Sigmoid colon (tissue), 7 donors: ENCODE measurements around the gene OPA3. TPM values are rescaled to one million over a fixed set of nuclear protein-coding genes. Genes with fewer than 3 reads are reported as not detected.

Source experiments
- DNase-seq: peaks from one replicate; pipeline ENCODE4 v3.0.0-alpha.2; 2019
- H3K27ac ChIP-seq, 4 donors: fragments of 200-600 bp; sonication (generic); one replicate each; pipeline ENCODE4 v1.5.1; 2016 to 2019; ENCODE audit warnings: mild to moderate bottlenecking in 1 of 4
- H3K27me3 ChIP-seq, 3 donors: fragments of 200-600 bp; sonication (generic); one replicate each; pipeline ENCODE4 v1.5.1; 2019; ENCODE audit warnings: mild to moderate bottlenecking in 1 of 3
- H3K36me3 ChIP-seq, 4 donors: fragments of 200-600 bp; sonication (generic); one replicate each; pipeline ENCODE4 v1.5.1; 2016 to 2019
- H3K4me1 ChIP-seq, 4 donors: fragments of 200-600 bp; sonication (generic); one replicate each; pipeline ENCODE4 v1.5.1; 2017 to 2019
- H3K4me3 ChIP-seq, 4 donors: fragments of 200-600 bp; sonication (generic); one replicate each; pipeline ENCODE4 v1.5.1; 2017 to 2019; ENCODE audit warnings: mild to moderate bottlenecking in 2 of 4, moderate library complexity in 1 of 4
- H3K9me3 ChIP-seq, 4 donors: fragments of 200-600 bp in 3 of 4; sonication (generic) in 3 of 4; one replicate each; pipeline versions ENCODE4 v1.5.1 to v1.6.1; 2013 to 2019
- CTCF ChIP-seq, 4 experiments: fragments of 450-650 bp in 3 of 4; fragments of 200-600 bp in 1 of 4; IDR thresholded peaks; one replicate each; pipeline ENCODE4 v1.5.1; 2016 to 2019; ENCODE audit warnings: antibody characterized with exemption in 4 of 4, mild to moderate bottlenecking in 3 of 4, moderate library complexity in 2 of 4
- EP300 ChIP-seq, 4 donors: sonication (generic); formaldehyde crosslinking; IDR thresholded peaks; one replicate each; pipeline ENCODE4 v1.6.1; 2017; ENCODE audit warnings: antibody characterized with exemption in 4 of 4
- POLR2A ChIP-seq, 2 donors: fragments of 450-650 bp; IDR thresholded peaks; one replicate each; pipeline ENCODE4 v1.6.1; 2016; ENCODE audit warnings: antibody characterized with exemption in 2 of 2, mild to moderate bottlenecking in 2 of 2, moderate library complexity in 2 of 2
- POLR2AphosphoS5 ChIP-seq, 4 donors: sonication (generic); formaldehyde crosslinking; IDR thresholded peaks; one replicate each; pipeline ENCODE4 v1.6.1; 2017; ENCODE audit warnings: antibody characterized with exemption in 4 of 4
- WGBS, 2 donors: extraction: QIAGEN DNeasy Blood & Tissue Kit; methylation state at CpG; one replicate each; pipeline ENCODE4 v1.1.7; 2013; 5-methylcytosine and 5-hydroxymethylcytosine counted together
- intact Hi-C: fragments of 100-400 bp; cut with DNase I; formaldehyde crosslinking; loops from one replicate; pipeline ENCODE4 v1.15.1; 2023
- polyA plus RNA-seq, 3 donors: library from polyadenylated mRNA; stranded (reverse); fragments of 200-250 nt; gene quantifications; one replicate each; pipeline ENCODE4 v1.2.3, GENCODE V29; 2013
- total RNA-seq, 4 donors: library from RNA; depleted of rRNA; stranded (reverse); fragments of >200 nt; gene quantifications; one replicate each; pipeline ENCODE4 v1.1.0, GENCODE V29; 2016
- donor health status: healthy with polysubstance abuse.
- donor health status: Bipolar disorder and iron deficiency.
- donor health status: healthy.

The OPA3 gene
- total and polyA plus RNA-seq, 7 donors: 3.0 to 11.3 (median 7.2) TPM

- H3K27me3 ChIP-seq: peaks cover 0 to 48% (median 30%) of the 10 kb centered on the region in 3 donors
- H3K36me3 ChIP-seq: no peaks in the 10 kb centered on the region
- 58% methylated on average over 15 of the region's 15 CpGs for WGBS, 2 donors
- H3K4me1 ChIP-seq: peaks cover 0 to under 1% (median 0%) of the 10 kb centered on the region in 4 donors
- TF ChIP-seq CTCF (IDR thresholded peaks at IDR 0.05) (no peak), POLR2A (IDR thresholded peaks at IDR 0.05) (no peak), EP300 (IDR thresholded peaks at IDR 0.05) (no peak), POLR2AphosphoS5 (IDR thresholded peaks at IDR 0.05) (no peak)
- H3K4me3 ChIP-seq: no peak overlapping the region
- DNase-seq: no peak
- intact Hi-C loops: no loop called here
- no peaks in the 10 kb centered on the region for H3K9me3 ChIP-seq
- no peak overlapping the region for H3K27ac ChIP-seq
These were observed 5.8 kb upstream of the OPA3 start for GRCh38 chr19:45590300-45591003.

GRCh38 chr19:45589768-45590167 lies 5.2 kb upstream of the OPA3 start:
- Histone ChIP-seq H3K9me3 (no peaks in the 10 kb centered on the region), H3K4me1 (peaks cover 0 to 5% (median 0%) of the 10 kb centered on the region in 4 donors), H3K27me3 (peaks cover 0 to 42% (median 30%) of the 10 kb centered on the region in 3 donors), H3K4me3 (no peak overlapping the region), H3K27ac (no peak overlapping the region), H3K36me3 (no peaks in the 10 kb centered on the region)
- 84 to 88% methylated on average over 4 of the region's 4 CpGs for WGBS, 2 donors
- TF ChIP-seq CTCF (IDR thresholded peaks at IDR 0.05) (no peak), POLR2AphosphoS5 (IDR thresholded peaks at IDR 0.05) (no peak), EP300 (IDR thresholded peaks at IDR 0.05) (no peak), POLR2A (IDR thresholded peaks at IDR 0.05) (no peak)
- intact Hi-C loops: loop anchor here (10.0 kb wide), 1 partner anchor 155 kb away; no protein-coding TSS in a partner anchor
- DNase-seq: no peak

GRCh38 chr19:45587873-45588272 lies 3.3 kb upstream of the OPA3 start:
- no peak for TF ChIP-seq POLR2A (IDR thresholded peaks at IDR 0.05)
- TF ChIP-seq CTCF (IDR thresholded peaks at IDR 0.05): no peak
- no peak for TF ChIP-seq EP300 (IDR thresholded peaks at IDR 0.05)
- no peak for TF ChIP-seq POLR2AphosphoS5 (IDR thresholded peaks at IDR 0.05)
- Histone ChIP-seq H3K4me1 (peaks cover 0 to 12% (median 8%) of the 10 kb centered on the region in 4 donors), H3K4me3 (no peak overlapping the region), H3K27me3 (peaks cover 0 to 28% (median 23%) of the 10 kb centered on the region in 3 donors), H3K9me3 (no peaks in the 10 kb centered on the region), H3K36me3 (no peaks in the 10 kb centered on the region), H3K27ac (no peak overlapping the region)
- intact Hi-C loops: loop anchor here (10.0 kb wide), 1 partner anchor 153 kb away; no protein-coding TSS in a partner anchor
- WGBS, 2 donors: 73 to 86% methylated on average over 4 of the region's 4 CpGs
- no peak for DNase-seq

GRCh38 chr19:45585158-45585577 lies 566 bp upstream of the OPA3 start:
- Histone ChIP-seq H3K4me1 (peaks cover 0 to 12% (median 8%) of the 10 kb centered on the region in 4 donors), H3K27ac (peak overlapping the region; percentile 91 to 99 (median 96)), H3K4me3 (peak overlapping the region; percentile 49 to 77 (median 62)), H3K9me3 (no peaks in the 10 kb centered on the region), H3K36me3 (no peaks in the 10 kb centered on the region), H3K27me3 (peaks cover 0 to 1% (median 1%) of the 10 kb centered on the region in 3 donors)
- intact Hi-C loops: loop anchor here (2.0 to 10.0 kb wide), 2 partner anchors 76 to 150 kb away; no protein-coding TSS in a partner anchor
- no peak for DNase-seq
- TF ChIP-seq POLR2AphosphoS5 (IDR thresholded peaks at IDR 0.05) (no peak), CTCF (IDR thresholded peaks at IDR 0.05) (no peak), POLR2A (IDR thresholded peaks at IDR 0.05) (no peak), EP300 (IDR thresholded peaks at IDR 0.05) (no peak)
- whole genome bisulfite sequencing, 2 donors: 23 to 24% methylated on average over 7 of the region's 7 CpGs
